GM10248 (cell line): ENCODE data around the gene PRXL2B.
"Not testable (repeated sequence)": the region's sequence is repeated elsewhere in the genome, so short reads cannot be mapped to it uniquely, and the experiment has no call there.

Experiments used
- CTCF ChIA-PET: fragments of 300-600 bp; sonication (Branson Sonifier 250); formaldehyde crosslinking; extraction: SDS; loops from one replicate; lab custom pipeline; 2021; ENCODE audit warnings: antibody characterized with exemption; lab: Yijun Ruan, JAX
- POLR2A ChIA-PET: fragments of 350-650 bp; sonication (Branson Sonifier 250); formaldehyde crosslinking; extraction: SDS; loops from one replicate; lab custom pipeline; 2020; ENCODE audit warnings: antibody characterized with exemption; lab: Yijun Ruan, JAX
- DNase-seq: peaks from one replicate; pipeline ENCODE4 v3.0.0; 2012; ENCODE audit errors: extremely low spot score
- CTCF ChIP-seq: IDR thresholded peaks from 2 replicates; pipeline ENCODE4 v1.5.1; 2012; ENCODE audit warnings: mild to moderate bottlenecking, low read depth; ENCODE audit errors: extremely low read depth, missing control alignments, control extremely low read depth

PRXL2B gene

GRCh38 chr1:2564815-2565374 lies 21.7 kb upstream of the PRXL2B start:
- ChIA-PET CTCF (interaction anchor here (1.2 to 2.1 kb wide), 4 partner anchors 9 to 149 kb away, joined by 3 to 10 read pairs (median 4); partner anchors contain the start of gene TNFRSF14), POLR2A (interaction anchor here (0.5 to 1.6 kb wide), 2 partner anchors 12 to 1102 kb away, joined by 3 to 4 read pairs; no protein-coding TSS in a partner anchor)
- TF ChIP-seq CTCF: no peak
- DNase-seq: no peak

GRCh38 chr1:2566101-2567045 lies 20.2 kb upstream of the PRXL2B start:
- DNase-seq: no peak
- no peak for TF ChIP-seq CTCF
- CTCF ChIA-PET: interaction anchor here (2.1 kb wide), 1 partner anchor 11 kb away, joined by 10 read pairs; the partner anchor contains the start of gene TNFRSF14
- POLR2A ChIA-PET: no interaction called here

DNA sequence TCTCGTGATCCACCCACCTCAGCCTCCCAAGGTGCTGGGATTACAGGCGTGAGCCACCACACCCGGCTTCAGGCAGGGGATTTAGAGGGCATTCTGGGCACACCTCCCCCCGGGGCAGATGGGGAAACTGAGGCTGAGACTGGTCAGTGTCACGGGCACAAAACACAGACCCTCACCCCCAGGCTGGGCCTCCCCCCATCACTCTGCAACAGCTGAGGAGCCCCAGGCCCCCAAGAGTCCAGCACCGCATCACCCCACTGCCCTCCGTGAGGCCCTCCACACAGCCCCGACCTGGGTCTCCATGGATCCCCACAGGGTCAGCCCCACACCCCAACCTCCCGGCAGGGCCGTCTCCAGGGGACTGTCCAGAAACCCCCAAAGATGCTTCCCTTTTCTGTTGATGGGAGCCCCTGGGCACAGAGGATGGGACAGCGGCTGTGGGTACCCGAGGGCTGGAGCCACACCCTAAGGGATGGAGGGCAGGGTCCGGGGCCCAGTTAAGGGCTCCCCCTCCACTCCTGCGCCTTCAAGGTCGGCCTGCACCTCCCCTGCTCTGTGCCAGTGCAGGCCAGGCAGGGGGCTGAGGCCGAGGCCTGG lies 19.4 kb upstream of the PRXL2B start:
- TF ChIP-seq CTCF: no peak
- no peak for DNase-seq
- CTCF ChIA-PET: no interaction called here
- POLR2A ChIA-PET: no interaction called here

DNA sequence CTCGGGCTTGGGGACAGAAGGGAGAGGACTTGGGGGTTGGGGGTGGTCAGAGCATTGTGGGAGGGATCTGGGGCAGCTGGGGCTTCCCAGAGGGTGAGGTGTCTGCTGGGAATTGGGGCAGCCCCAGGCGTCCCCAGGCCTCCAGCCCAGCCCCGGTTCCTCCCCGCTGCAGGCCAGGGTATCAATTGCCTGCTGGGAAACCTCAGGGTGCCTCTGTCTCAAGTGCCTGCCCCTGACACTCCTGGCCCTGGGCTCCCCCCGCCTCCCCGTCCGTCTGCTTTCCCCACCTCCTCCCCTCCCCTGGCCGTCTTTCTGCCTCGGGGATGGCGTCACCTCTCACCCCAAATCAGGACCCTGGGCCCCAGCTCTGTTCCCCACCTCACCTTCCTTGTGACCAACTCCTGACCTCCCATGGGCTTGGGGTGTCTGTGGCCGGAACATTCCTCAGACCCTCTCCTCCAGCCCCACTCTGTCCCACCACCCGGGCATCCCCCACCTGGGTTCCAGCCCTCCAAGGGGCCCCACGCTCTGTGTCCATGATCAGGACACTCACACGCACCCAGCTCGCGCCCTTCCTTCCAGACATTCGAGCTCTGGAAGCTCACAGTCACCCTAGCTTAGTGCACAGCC lies 18.3 kb upstream of the PRXL2B start:
- DNase-seq, POLR2A ChIA-PET, CTCF ChIA-PET: not testable (repeated sequence)

DNA sequence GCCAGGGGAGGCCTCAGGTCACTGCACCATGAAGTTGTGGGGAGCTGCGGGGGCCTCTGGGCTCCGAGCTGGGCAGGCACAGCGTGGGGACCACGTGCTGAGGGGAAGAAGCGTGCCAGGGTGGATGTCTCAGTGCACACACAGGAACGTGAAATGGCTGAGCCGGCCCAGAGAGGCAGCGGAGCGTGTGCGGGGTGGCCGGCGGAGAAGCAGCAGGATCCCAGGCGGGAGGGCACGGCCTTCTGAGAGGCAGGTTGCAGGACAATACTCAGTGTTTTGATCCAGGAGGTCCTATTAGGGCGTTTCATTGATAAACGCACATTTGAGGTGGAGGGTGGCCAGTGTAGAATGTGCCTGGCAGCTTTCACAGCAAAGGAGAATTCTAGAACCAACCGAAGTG lies 17.5 kb upstream of the PRXL2B start:
- ChIA-PET CTCF (interaction anchor here (3.4 kb wide), 1 partner anchor 8 kb away, joined by 20 read pairs; no protein-coding TSS in a partner anchor), POLR2A (no interaction called here)
- no peak for TF ChIP-seq CTCF
- no peak for DNase-seq

GRCh38 chr1:2569703-2570102 lies 16.9 kb upstream of the PRXL2B start:
- DNase-seq, POLR2A ChIA-PET: not testable (repeated sequence)
- CTCF ChIA-PET: interaction anchor here (3.4 kb wide), 1 partner anchor 8 kb away, joined by 20 read pairs; no protein-coding TSS in a partner anchor

GRCh38 chr1:2570332-2570731 lies 16.2 kb upstream of the PRXL2B start:
- ChIA-PET POLR2A (no interaction called here), CTCF (interaction anchor here (3.4 kb wide), 1 partner anchor 9 kb away, joined by 20 read pairs; no protein-coding TSS in a partner anchor)
- TF ChIP-seq CTCF: no peak
- no peak for DNase-seq
